Prostate gland (tissue), 2 donors: ENCODE results near the gene KCND3.

ENCODE experiments used
- POLR2A ChIP-seq: fragments of 450-650 bp; IDR thresholded peaks from one replicate; pipeline ENCODE4 v1.6.1; 2016; ENCODE audit warnings: antibody characterized with exemption, mild to moderate bottlenecking
- POLR2AphosphoS5 ChIP-seq: sonication (generic); formaldehyde crosslinking; IDR thresholded peaks from one replicate; pipeline ENCODE4 v1.6.1; 2017; ENCODE audit warnings: antibody characterized with exemption
- TF ChIP-seq, protein P1 (sequence below), 4 experiments: fragments of 200-600 bp in 2 of 4; fragments of 450-650 bp in 2 of 4; sonication (generic) in 2 of 4; IDR thresholded peaks; 1 replicate in 3 of 4; 2 replicates in 1 of 4; pipeline ENCODE4 v1.5.1; 2016 to 2019; ENCODE audit warnings: antibody characterized with exemption in 4 of 4, mild to moderate bottlenecking in 2 of 4, moderate library complexity in 2 of 4

DNA sequence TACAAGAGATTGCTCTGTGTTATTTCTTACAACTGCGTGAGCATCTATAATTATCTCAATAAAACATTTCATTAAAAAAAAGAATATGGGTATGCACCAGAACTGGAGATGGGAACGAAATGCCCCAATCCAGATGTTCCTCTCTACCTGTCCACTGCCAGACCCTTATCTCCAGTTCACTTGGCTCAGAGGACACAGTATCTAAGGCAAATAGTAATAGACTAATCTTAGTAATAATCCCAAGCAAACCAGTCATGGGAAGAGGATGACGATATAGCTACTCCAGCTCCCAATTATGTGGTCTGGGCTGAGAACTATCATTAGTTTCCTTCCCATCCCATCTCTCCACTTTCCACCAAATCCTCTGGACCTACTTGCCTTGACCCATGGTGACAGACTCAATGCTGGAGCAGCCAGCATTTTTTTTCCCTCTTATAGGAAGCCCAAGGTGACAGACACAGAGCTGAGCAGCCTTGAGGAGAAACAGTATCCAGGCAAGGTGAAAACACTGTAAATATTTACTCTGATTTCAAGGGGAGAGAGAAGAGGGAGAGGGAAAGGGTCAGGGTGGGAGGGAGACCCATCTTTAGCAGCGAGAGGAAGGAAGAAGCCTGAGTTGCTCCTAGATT is 205.1 kb downstream of the KCND3 start:
- TF ChIP-seq POLR2AphosphoS5: no peak
- TF ChIP-seq, protein P1, sequence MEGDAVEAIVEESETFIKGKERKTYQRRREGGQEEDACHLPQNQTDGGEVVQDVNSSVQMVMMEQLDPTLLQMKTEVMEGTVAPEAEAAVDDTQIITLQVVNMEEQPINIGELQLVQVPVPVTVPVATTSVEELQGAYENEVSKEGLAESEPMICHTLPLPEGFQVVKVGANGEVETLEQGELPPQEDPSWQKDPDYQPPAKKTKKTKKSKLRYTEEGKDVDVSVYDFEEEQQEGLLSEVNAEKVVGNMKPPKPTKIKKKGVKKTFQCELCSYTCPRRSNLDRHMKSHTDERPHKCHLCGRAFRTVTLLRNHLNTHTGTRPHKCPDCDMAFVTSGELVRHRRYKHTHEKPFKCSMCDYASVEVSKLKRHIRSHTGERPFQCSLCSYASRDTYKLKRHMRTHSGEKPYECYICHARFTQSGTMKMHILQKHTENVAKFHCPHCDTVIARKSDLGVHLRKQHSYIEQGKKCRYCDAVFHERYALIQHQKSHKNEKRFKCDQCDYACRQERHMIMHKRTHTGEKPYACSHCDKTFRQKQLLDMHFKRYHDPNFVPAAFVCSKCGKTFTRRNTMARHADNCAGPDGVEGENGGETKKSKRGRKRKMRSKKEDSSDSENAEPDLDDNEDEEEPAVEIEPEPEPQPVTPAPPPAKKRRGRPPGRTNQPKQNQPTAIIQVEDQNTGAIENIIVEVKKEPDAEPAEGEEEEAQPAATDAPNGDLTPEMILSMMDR (IDR thresholded peaks at IDR 0.05): no peak
- no peak for TF ChIP-seq POLR2A
